Measurements from ENCODE around the gene ENAM. TPM values are rescaled to one million over a fixed set of nuclear protein-coding genes. Genes with fewer than 3 reads are reported as not detected.
A peak's percentile ranks its signal among the peaks of the same experiment; 100 is the strongest.

Gene ENAM
- total and polyA plus RNA-seq, 2 donors (not counting 1 experiment from before 2014, with no cell fraction given): 0.50 to 0.58 TPM

DNA sequence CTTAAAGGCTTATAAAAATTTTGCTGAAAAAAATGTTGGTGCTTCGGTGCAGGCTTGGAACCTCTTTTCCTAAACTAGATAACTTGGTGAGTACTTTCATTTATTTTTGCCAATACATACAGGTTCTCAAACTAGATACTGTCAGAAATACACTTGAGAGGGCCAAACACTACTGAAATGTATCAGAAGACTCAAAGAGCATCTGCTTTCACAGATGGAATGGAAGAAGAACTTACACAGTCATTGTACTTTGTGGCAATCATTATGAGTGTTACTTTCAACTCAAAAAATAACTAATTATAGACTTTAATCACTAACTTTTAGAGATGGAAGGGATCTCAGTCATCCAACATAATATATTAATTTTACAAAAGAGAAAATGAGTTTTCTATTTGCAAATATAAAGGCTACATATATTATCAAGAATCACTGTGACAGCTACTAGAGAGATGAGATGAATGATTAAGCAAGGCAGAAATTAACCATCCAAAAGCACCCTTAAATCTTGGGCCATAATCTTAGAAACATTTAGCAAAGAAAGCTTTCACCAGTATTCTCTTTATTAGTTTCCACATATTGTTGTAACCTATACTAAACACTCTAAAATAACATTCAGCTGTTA lies 1.0 kb downstream of the ENAM start:
- no peaks in the 10 kb centered on the region for H3K4me1 ChIP-seq (ENCODE audit: control insufficient read depth, extremely low read depth, insufficient read depth, low read length)
- no peak overlapping the region for H3K4me3 ChIP-seq (replicated peaks in 1 of 4; ENCODE audit: control extremely low read depth in 1 of 4, insufficient read depth in 1 of 4, low read depth in 3 of 4, low read length in 4 of 4)
- TF ChIP-seq EZH2 (IDR thresholded peaks at IDR 0.05; ENCODE audit: low read length, missing control alignments) (no peak), CTCF (conservative IDR thresholded peaks at IDR 0.05 in 1 of 2, IDR thresholded peaks at IDR 0.05 in 1 of 2; ENCODE audit: low read depth in 1 of 2, low read length in 2 of 2) (no peak)
- no peak overlapping the region for H2AFZ ChIP-seq (ENCODE audit: low read length)
- H3K36me3 ChIP-seq (ENCODE audit: control insufficient read depth, insufficient read depth, low read length): no peaks in the 10 kb centered on the region
- no peaks in the 10 kb centered on the region for H3K79me2 ChIP-seq (ENCODE audit: control insufficient read depth, insufficient read depth, low read length)
- H3K27ac ChIP-seq (ENCODE audit: insufficient read depth, low read length): no peak overlapping the region
- H4K20me1 ChIP-seq (ENCODE audit: control insufficient read depth, extremely low read depth, insufficient read depth, low read length): no peaks in the 10 kb centered on the region
- H3K27me3 ChIP-seq (ENCODE audit: control insufficient read depth, insufficient read depth, low read length): no peaks in the 10 kb centered on the region
- no peak overlapping the region for H3K4me2 ChIP-seq (ENCODE audit: extremely low read depth, insufficient read depth, low read length)
- no peak for DNase-seq (ENCODE audit: low read depth in 2 of 2)
- no peak overlapping the region for H3K9ac ChIP-seq (ENCODE audit: insufficient read depth, low read length)
- H3K9me3 ChIP-seq (ENCODE audit: control insufficient read depth, insufficient read depth, low read depth, low read length): no peaks in the 10 kb centered on the region

DNA sequence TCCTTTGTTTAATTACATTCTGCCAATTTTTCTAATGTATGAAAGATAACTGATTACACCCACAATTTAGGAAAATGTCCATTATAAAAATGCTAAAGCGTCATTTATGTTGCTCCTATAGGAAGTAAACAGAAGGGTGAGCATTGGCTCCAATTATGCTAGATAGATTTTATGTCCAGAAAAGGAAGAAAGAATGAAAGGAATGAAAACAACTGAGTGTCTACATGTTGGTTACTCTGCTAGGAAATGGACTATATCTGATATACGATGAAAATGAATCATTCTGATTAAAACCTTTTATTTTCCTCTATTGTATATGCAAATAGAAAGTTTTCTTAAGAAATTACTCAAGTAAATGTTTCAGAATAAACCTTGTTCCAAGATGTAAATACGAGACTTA lies 1.6 kb downstream of the ENAM start:
- Histone ChIP-seq H3K4me3 (replicated peaks in 1 of 4; ENCODE audit: control extremely low read depth in 1 of 4, insufficient read depth in 1 of 4, low read depth in 3 of 4, low read length in 4 of 4) (no peak overlapping the region), H3K9me3 (ENCODE audit: control insufficient read depth, insufficient read depth, low read depth, low read length) (no peaks in the 10 kb centered on the region), H2AFZ (ENCODE audit: low read length) (no peak overlapping the region), H3K27me3 (ENCODE audit: control insufficient read depth, insufficient read depth, low read length) (no peaks in the 10 kb centered on the region), H3K9ac (ENCODE audit: insufficient read depth, low read length) (no peak overlapping the region), H3K4me2 (ENCODE audit: extremely low read depth, insufficient read depth, low read length) (no peak overlapping the region), H3K79me2 (ENCODE audit: control insufficient read depth, insufficient read depth, low read length) (no peaks in the 10 kb centered on the region), H3K4me1 (ENCODE audit: control insufficient read depth, extremely low read depth, insufficient read depth, low read length) (no peaks in the 10 kb centered on the region), H3K36me3 (ENCODE audit: control insufficient read depth, insufficient read depth, low read length) (no peaks in the 10 kb centered on the region), H4K20me1 (ENCODE audit: control insufficient read depth, extremely low read depth, insufficient read depth, low read length) (no peaks in the 10 kb centered on the region), H3K27ac (ENCODE audit: insufficient read depth, low read length) (no peak overlapping the region)
- no peak for DNase-seq (ENCODE audit: low read depth in 2 of 2)
- TF ChIP-seq CTCF (conservative IDR thresholded peaks at IDR 0.05 in 1 of 2, IDR thresholded peaks at IDR 0.05 in 1 of 2; ENCODE audit: low read depth in 1 of 2, low read length in 2 of 2) (no peak), EZH2 (IDR thresholded peaks at IDR 0.05; ENCODE audit: low read length, missing control alignments) (no peak)

DNA sequence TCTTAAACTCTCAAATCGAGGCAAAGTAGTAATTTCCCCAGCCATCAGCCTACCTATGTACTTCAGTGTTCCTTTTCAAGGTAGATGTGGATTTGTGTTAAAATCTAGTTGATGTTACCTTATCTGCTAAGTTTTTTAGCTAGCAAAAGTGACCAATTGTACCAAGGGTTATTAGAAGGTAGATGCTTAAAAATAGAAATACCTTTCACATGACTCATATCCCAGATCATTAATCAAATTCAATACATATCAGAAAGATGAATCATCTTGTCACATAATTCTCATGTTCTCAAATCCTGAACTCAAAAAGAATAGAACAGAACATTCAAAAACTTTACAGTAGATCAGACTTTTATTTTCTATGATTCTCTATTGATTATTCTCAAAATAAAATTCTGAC lies 3.5 kb downstream of the ENAM start:
- Histone ChIP-seq H3K4me2 (ENCODE audit: extremely low read depth, insufficient read depth, low read length) (no peak overlapping the region), H3K4me3 (replicated peaks in 1 of 4; ENCODE audit: control extremely low read depth in 1 of 4, insufficient read depth in 1 of 4, low read depth in 3 of 4, low read length in 4 of 4) (no peak overlapping the region), H3K9ac (ENCODE audit: insufficient read depth, low read length) (no peak overlapping the region), H3K9me3 (ENCODE audit: control insufficient read depth, insufficient read depth, low read depth, low read length) (no peaks in the 10 kb centered on the region), H2AFZ (ENCODE audit: low read length) (no peak overlapping the region), H3K4me1 (ENCODE audit: control insufficient read depth, extremely low read depth, insufficient read depth, low read length) (no peaks in the 10 kb centered on the region), H4K20me1 (ENCODE audit: control insufficient read depth, extremely low read depth, insufficient read depth, low read length) (no peaks in the 10 kb centered on the region), H3K36me3 (ENCODE audit: control insufficient read depth, insufficient read depth, low read length) (no peaks in the 10 kb centered on the region), H3K27me3 (ENCODE audit: control insufficient read depth, insufficient read depth, low read length) (no peaks in the 10 kb centered on the region), H3K27ac (ENCODE audit: insufficient read depth, low read length) (no peak overlapping the region), H3K79me2 (ENCODE audit: control insufficient read depth, insufficient read depth, low read length) (no peaks in the 10 kb centered on the region)
- no peak for TF ChIP-seq CTCF (conservative IDR thresholded peaks at IDR 0.05 in 1 of 2, IDR thresholded peaks at IDR 0.05 in 1 of 2; ENCODE audit: low read depth in 1 of 2, low read length in 2 of 2)
- peak; percentile 39 to 74 for DNase-seq (ENCODE audit: low read depth in 2 of 2)
